ENCODE results near the gene LPCAT2.
A peak's percentile ranks its signal among the peaks of the same experiment; 100 is the strongest.

LPCAT2 gene

DNA sequence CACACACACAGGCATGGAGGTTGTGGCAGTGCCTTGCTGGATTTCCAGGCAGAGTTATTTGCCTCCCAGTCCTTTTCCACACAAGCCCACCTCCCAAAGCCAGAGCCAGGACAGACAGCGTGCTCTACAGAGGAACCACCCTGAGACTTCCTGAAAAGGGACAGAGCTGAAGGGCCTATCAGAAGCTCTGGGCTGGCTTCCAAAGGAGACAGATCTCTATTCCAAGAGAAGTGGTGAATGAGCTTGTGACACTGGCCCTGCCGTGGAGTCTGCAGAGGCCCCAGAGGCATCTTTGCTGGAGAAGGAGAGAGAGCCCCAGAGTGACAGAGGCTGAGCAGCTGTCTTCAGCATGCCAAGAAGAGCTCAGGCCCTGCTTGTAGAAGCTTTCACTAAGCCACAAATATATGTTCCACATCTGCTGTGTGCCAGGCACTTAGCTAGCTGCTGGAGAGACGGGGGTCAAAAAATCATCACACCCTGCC, 8.3 kb upstream of the LPCAT2 start:
- H3K27ac ChIP-seq (ENCODE audit: low read depth, low read length), result no peak overlapping the region
- peaks cover 27% of the 10 kb centered on the region for H3K4me1 ChIP-seq (ENCODE audit: control insufficient read depth, insufficient read depth, low read length)
- H3K9ac ChIP-seq (ENCODE audit: low read length), result no peak overlapping the region
- no peaks in the 10 kb centered on the region for H3K27me3 ChIP-seq (ENCODE audit: control insufficient read depth, insufficient read depth, low read length)
- H3K36me3 ChIP-seq (ENCODE audit: control insufficient read depth, insufficient read depth, low read length), result no peaks in the 10 kb centered on the region
- no peak overlapping the region for H3K4me3 ChIP-seq (ENCODE audit: low read length)

DNA sequence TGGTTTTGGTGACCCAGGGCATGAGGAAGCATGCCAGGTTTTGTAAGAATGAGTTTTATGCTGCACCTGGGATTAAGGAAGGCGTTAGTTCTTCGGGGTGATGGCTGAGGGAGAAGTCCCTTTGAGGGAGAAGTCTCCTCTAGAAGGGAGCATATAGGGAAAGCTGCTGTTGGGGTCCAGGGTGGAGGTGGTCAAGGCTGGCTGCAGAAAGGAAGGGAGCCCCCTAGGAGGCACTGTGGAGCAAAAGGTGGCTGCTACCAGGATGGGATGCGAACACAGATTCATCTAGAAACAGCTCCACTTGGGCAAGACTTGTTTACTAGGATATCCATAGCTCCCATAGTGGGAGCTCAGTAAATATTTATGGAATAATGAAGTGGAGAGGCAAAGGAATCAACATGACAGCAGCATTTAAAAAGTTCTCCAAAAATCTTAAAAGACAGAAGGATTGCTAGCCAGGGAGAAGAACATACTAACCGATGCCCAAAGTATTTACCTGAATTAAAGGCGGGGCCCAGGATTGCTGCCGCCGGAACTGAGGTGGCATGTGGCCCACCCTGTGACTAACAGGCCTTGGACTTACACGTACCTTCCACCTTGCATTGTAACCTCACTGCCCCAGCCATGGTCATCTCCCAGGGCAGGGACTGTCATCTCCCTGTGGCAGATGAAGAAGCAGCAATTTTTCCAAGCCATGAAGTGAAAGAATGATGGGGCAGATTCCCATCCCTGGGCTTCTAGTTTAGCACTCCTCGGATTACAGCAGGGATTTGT, 7.1 kb upstream of the LPCAT2 start:
- H3K9ac ChIP-seq (ENCODE audit: low read length), result no peak overlapping the region
- no peak overlapping the region for H3K27ac ChIP-seq (ENCODE audit: low read depth, low read length)
- H3K4me3 ChIP-seq (ENCODE audit: low read length), result no peak overlapping the region
- H3K27me3 ChIP-seq (ENCODE audit: control insufficient read depth, insufficient read depth, low read length), result no peaks in the 10 kb centered on the region
- H3K4me1 ChIP-seq (ENCODE audit: control insufficient read depth, insufficient read depth, low read length), result peaks cover 27% of the 10 kb centered on the region
- no peaks in the 10 kb centered on the region for H3K36me3 ChIP-seq (ENCODE audit: control insufficient read depth, insufficient read depth, low read length)

DNA sequence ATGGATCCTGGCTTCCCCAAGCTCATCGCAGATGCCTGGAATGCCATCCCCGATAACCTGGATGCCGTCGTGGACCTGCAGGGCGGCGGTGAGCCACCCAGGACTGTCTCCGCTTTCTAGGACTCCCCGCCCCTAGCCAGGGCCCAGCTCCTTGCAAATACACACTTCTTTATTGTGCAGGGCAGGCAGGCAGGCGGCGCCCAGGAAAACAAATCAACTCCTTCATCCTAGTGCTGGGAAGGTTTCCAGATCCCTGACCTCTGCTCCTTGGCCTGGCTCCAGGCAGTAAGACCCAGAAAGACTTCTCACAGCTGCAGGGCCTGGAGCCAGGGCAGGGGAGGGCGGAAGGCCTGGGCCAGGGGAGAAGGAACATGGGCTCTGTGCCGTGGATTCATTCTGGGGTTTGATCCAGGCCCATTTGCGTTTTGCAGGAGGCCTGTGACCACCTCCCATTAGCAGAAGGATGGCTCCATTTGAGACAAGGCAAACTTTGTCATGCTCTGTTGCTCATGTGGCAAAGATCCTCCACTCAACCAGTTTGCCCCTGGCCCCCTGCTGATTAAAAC, 6.0 kb upstream of the LPCAT2 start:
- Histone ChIP-seq H3K27me3 (ENCODE audit: control insufficient read depth, insufficient read depth, low read length) (no peaks in the 10 kb centered on the region), H3K4me1 (ENCODE audit: control insufficient read depth, insufficient read depth, low read length) (peaks cover 27% of the 10 kb centered on the region), H3K4me3 (ENCODE audit: low read length) (peak overlapping the region; percentile 13), H3K9ac (ENCODE audit: low read length) (no peak overlapping the region), H3K27ac (ENCODE audit: low read depth, low read length) (peak overlapping the region; percentile 50), H3K36me3 (ENCODE audit: control insufficient read depth, insufficient read depth, low read length) (no peaks in the 10 kb centered on the region)

DNA sequence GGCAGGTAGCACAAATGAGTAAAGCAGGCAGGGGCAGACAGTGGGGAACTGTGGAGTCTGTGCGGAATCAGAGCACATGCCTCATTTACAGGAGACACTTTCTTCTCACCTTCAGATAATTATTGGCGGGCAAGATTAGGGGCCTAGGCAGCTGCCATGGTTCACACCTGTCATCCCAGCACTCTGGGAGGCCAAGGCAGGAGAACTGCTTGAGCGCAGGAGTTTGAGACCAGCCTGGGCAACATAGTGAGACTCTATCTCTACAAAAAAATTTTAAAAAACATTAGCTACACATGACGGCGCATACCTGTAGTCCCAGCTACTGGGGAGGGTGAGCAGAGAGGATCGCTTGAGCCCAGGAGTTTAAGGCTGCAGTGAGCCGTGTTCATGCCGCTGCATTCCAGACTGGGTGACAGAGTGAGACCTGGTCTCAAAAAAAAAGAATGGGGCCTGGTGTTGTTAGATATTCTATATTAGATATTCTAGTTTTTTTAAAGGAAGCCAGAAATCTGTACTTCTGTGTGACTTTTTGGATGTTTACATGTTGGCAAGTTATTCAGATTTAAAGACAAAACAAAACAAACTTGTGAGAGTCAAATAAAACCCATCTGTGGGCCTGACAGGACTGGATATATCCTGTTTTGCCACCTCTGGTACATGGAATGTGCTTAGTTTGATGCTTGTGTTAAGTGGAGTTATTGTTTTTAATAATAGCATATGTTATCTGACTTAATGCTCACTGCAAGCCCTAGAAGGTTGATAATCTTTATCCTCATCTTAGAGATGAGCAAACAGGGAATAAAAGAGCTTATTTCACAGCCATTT, 4.9 kb upstream of the LPCAT2 start:
- Histone ChIP-seq H3K36me3 (ENCODE audit: control insufficient read depth, insufficient read depth, low read length) (no peaks in the 10 kb centered on the region), H3K27me3 (ENCODE audit: control insufficient read depth, insufficient read depth, low read length) (no peaks in the 10 kb centered on the region), H3K4me3 (ENCODE audit: low read length) (no peak overlapping the region), H3K27ac (ENCODE audit: low read depth, low read length) (no peak overlapping the region), H3K9ac (ENCODE audit: low read length) (no peak overlapping the region), H3K4me1 (ENCODE audit: control insufficient read depth, insufficient read depth, low read length) (peaks cover 27% of the 10 kb centered on the region)

DNA sequence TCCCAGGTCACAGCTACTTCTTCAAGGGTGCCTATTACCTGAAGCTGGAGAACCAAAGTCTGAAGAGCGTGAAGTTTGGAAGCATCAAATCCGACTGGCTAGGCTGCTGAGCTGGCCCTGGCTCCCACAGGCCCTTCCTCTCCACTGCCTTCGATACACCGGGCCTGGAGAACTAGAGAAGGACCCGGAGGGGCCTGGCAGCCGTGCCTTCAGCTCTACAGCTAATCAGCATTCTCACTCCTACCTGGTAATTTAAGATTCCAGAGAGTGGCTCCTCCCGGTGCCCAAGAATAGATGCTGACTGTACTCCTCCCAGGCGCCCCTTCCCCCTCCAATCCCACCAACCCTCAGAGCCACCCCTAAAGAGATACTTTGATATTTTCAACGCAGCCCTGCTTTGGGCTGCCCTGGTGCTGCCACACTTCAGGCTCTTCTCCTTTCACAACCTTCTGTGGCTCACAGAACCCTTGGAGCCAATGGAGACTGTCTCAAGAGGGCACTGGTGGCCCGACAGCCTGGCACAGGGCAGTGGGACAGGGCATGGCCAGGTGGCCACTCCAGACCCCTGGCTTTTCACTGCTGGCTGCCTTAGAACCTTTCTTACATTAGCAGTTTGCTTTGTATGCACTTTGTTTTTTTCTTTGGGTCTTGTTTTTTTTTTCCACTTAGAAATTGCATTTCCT, 3.4 kb upstream of the LPCAT2 start:
- H3K9ac ChIP-seq (ENCODE audit: low read length), result no peak overlapping the region

DNA sequence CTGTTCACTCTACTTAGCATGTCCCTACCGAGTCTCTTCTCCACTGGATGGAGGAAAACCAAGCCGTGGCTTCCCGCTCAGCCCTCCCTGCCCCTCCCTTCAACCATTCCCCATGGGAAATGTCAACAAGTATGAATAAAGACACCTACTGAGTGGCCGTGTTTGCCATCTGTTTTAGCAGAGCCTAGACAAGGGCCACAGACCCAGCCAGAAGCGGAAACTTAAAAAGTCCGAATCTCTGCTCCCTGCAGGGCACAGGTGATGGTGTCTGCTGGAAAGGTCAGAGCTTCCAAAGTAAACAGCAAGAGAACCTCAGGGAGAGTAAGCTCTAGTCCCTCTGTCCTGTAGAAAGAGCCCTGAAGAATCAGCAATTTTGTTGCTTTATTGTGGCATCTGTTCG, 2.8 kb upstream of the LPCAT2 start:
- Histone ChIP-seq H3K36me3 (ENCODE audit: control insufficient read depth, insufficient read depth, low read length) (no peaks in the 10 kb centered on the region), H3K27me3 (ENCODE audit: control insufficient read depth, insufficient read depth, low read length) (no peaks in the 10 kb centered on the region), H3K4me3 (ENCODE audit: low read length) (no peak overlapping the region), H3K9ac (ENCODE audit: low read length) (no peak overlapping the region), H3K4me1 (ENCODE audit: control insufficient read depth, insufficient read depth, low read length) (peaks cover 17% of the 10 kb centered on the region), H3K27ac (ENCODE audit: low read depth, low read length) (no peak overlapping the region)

More for the DNA sequence above, 3.4 kb upstream of the LPCAT2 start:
- Histone ChIP-seq H3K27me3 (ENCODE audit: control insufficient read depth, insufficient read depth, low read length) (no peaks in the 10 kb centered on the region), H3K4me3 (ENCODE audit: low read length) (no peak overlapping the region), H3K36me3 (ENCODE audit: control insufficient read depth, insufficient read depth, low read length) (no peaks in the 10 kb centered on the region), H3K27ac (ENCODE audit: low read depth, low read length) (no peak overlapping the region), H3K4me1 (ENCODE audit: control insufficient read depth, insufficient read depth, low read length) (peaks cover 23% of the 10 kb centered on the region)

DNA sequence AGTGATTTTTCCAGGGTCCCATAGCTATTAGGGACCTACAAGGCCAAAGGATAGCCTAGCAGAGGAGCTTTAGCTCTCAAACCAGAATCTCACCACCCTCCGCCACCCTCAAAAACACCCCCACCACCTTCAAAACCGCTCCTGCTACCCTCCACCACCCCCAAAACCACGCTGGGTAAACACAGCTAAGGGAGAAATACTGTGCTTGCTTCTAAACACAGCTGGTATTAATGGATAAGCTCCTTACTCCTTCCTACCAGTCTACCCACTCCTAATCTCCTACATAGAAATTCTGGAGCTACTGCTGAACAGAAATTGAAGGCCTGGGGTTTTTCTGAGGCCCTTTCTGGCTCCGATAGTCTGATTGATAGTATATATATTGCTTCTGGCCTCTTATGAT, 2.2 kb upstream of the LPCAT2 start:
- peaks cover 14% of the 10 kb centered on the region for H3K4me1 ChIP-seq (ENCODE audit: control insufficient read depth, insufficient read depth, low read length)
- H3K27ac ChIP-seq (ENCODE audit: low read depth, low read length), result no peak overlapping the region
- H3K36me3 ChIP-seq (ENCODE audit: control insufficient read depth, insufficient read depth, low read length), result no peaks in the 10 kb centered on the region
- H3K4me3 ChIP-seq (ENCODE audit: low read length), result no peak overlapping the region
- H3K27me3 ChIP-seq (ENCODE audit: control insufficient read depth, insufficient read depth, low read length), result no peaks in the 10 kb centered on the region
- H3K9ac ChIP-seq (ENCODE audit: low read length), result no peak overlapping the region

DNA sequence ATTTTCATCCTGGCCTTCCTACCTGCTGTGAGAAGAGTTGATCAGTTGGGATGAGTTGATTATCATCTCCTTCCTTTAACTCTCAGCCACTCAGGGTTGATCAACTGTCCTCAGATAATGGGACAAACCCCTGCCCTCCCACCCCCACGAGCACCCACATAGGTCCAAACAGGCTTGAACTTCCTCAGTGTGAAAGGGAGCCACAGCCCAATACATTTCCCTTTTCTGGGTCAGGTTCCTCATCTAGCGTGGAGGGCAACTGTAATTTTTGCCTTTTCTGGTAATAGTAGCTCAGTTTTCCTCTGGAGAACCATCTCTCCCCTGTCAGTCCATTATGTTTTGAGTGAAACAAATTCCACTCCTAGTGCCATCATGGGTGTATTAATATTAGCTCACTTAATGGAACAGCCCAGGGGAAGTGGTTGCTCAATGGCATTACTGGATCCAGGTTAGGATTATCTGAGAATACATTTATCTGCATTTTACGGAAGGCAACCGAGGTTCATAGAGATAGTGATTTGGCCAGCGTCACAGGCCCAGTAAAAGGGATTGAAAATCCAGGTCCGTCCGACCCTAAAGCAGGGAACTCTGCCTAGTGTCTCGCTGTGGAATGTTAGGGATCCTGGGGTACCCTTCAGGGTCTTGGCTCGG, 476 bp upstream of the LPCAT2 start:
- Histone ChIP-seq H3K36me3 (ENCODE audit: control insufficient read depth, insufficient read depth, low read length) (no peaks in the 10 kb centered on the region), H3K27ac (ENCODE audit: low read depth, low read length) (no peak overlapping the region), H3K4me3 (ENCODE audit: low read length) (peak overlapping the region; percentile 64), H3K4me1 (ENCODE audit: control insufficient read depth, insufficient read depth, low read length) (no peaks in the 10 kb centered on the region), H3K9ac (ENCODE audit: low read length) (no peak overlapping the region), H3K27me3 (ENCODE audit: control insufficient read depth, insufficient read depth, low read length) (no peaks in the 10 kb centered on the region)

DNA sequence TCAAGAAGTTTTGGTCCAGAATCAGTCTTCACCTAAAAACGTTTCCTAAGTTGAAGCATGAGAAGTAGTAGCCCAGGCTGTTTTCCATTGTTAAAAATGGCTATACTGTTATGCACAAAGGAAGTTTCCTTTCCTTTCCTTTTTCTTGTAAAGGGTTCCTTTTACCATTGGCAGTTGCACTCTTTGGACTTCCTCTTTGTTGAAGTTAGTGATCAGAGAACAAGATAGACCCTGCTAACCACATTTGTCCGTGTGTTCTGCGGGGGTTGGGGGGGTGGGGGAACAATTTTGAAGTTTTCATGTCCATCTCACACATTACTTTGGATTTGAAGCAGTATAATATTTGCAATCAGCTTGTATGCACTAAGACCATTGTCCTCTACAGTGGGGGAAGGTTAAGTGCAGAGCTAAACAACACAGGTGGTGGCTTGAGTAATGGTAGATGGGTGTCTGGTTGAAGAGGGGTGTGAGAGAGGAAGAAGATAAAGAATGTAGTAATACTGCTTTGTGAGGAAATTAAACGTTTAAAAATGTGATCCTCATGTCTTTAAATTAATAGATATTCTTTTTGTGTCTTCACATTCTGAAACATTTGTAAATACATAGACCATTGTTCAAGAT, 1.4 kb downstream of the LPCAT2 start:
- Histone ChIP-seq H3K36me3 (ENCODE audit: control insufficient read depth, insufficient read depth, low read length) (no peaks in the 10 kb centered on the region), H3K27ac (ENCODE audit: low read depth, low read length) (no peak overlapping the region), H3K9ac (ENCODE audit: low read length) (no peak overlapping the region), H3K27me3 (ENCODE audit: control insufficient read depth, insufficient read depth, low read length) (no peaks in the 10 kb centered on the region), H3K4me1 (ENCODE audit: control insufficient read depth, insufficient read depth, low read length) (no peaks in the 10 kb centered on the region), H3K4me3 (ENCODE audit: low read length) (peak overlapping the region; percentile 64)

DNA sequence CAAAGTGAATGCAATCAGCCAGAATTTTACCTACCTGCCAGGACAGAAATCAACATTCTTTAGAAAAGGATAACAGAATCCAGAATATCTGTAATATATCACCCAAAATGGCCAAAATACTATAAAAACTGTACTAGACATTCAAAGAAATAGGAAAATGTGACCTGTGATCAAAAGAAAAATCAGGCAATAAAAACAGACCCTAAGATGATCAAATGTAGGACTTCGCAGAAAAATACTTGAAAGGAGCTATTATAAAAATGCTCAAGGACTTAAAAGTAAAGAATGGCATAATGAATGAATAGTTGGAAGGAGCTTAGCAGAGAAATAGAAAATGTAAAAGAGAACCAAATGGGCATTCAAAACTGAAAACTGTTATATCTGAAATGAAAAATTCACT, 4.1 kb downstream of the LPCAT2 start:
- no peaks in the 10 kb centered on the region for H3K36me3 ChIP-seq (ENCODE audit: control insufficient read depth, insufficient read depth, low read length)
- H3K4me3 ChIP-seq (ENCODE audit: low read length), result no peak overlapping the region
- H3K4me1 ChIP-seq (ENCODE audit: control insufficient read depth, insufficient read depth, low read length), result no peaks in the 10 kb centered on the region
- no peak overlapping the region for H3K9ac ChIP-seq (ENCODE audit: low read length)
- no peaks in the 10 kb centered on the region for H3K27me3 ChIP-seq (ENCODE audit: control insufficient read depth, insufficient read depth, low read length)
- no peak overlapping the region for H3K27ac ChIP-seq (ENCODE audit: low read depth, low read length)

DNA sequence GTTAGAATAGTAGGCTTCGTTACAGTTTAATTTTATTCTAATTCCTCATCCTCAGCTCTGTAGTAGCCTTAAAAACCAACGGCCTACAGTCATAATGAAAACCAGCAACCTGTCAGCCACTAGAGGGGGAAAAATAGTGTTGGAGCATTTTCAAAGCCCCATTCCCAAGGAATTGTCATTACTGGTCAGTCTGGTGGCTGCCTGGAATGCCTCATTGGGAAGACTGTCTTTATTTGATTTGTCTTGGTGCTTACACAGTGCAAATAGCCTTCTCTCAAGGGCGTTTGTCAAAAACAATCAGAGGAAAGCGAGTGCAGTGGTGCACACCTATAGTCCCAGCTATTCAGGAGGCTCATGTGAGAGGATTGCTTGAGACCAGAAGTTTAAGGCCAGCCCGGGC, 4.7 kb downstream of the LPCAT2 start:
- Histone ChIP-seq H3K27ac (ENCODE audit: low read depth, low read length) (no peak overlapping the region), H3K4me3 (ENCODE audit: low read length) (no peak overlapping the region), H3K27me3 (ENCODE audit: control insufficient read depth, insufficient read depth, low read length) (no peaks in the 10 kb centered on the region), H3K36me3 (ENCODE audit: control insufficient read depth, insufficient read depth, low read length) (no peaks in the 10 kb centered on the region), H3K4me1 (ENCODE audit: control insufficient read depth, insufficient read depth, low read length) (no peaks in the 10 kb centered on the region), H3K9ac (ENCODE audit: low read length) (no peak overlapping the region)

Data from rectal smooth muscle tissue (tissue), 1 donor.